HFFc6 (cell line): ENCODE data around the gene CC2D1B. TPM values are rescaled to one million over a fixed set of nuclear protein-coding genes. Genes with fewer than 3 reads are reported as not detected.
A peak's percentile ranks its signal among the peaks of the same experiment; 100 is the strongest.

ENCODE experiments used
- DNase-seq: peaks from one replicate; pipeline ENCODE4 v3.0.0-alpha.2; 2018
- H3K27ac Mint-ChIP-seq: 2 replicates; pipeline ENCODE4 v1.8.0; 2020; ENCODE audit warnings: mild to moderate bottlenecking, mixed read lengths
- H3K27me3 Mint-ChIP-seq: 2 replicates; pipeline ENCODE4 v1.8.0; 2021; ENCODE audit warnings: mild to moderate bottlenecking, moderate library complexity, mixed read lengths; ENCODE audit not compliant: insufficient read depth
- H3K36me3 Mint-ChIP-seq: 2 replicates; pipeline ENCODE4 v1.8.0; 2021; ENCODE audit warnings: low read depth, mixed read lengths
- H3K4me1 Mint-ChIP-seq: 2 replicates; pipeline ENCODE4 v1.8.0; 2020; ENCODE audit warnings: low read depth, mixed read lengths
- H3K4me3 Mint-ChIP-seq: 2 replicates; pipeline ENCODE4 v1.8.0; 2020; ENCODE audit warnings: mild to moderate bottlenecking, moderate library complexity, mixed read lengths
- H3K9me3 Mint-ChIP-seq: 2 replicates; pipeline ENCODE4 v1.8.0; 2020; ENCODE audit warnings: mild to moderate bottlenecking, mixed read lengths
- total RNA-seq, 6 experiments: library from RNA; stranded (reverse); fragmentation: NEBNext Ultra II Directional; extraction: Animal tissue kit (Norgen Biotek cat#: 25700); gene quantifications; 2 replicates in 1 of 6; 3 replicates in 5 of 6; pipeline ENCODE4 v1.2.3, GENCODE V29; 2021
- TF ChIP-seq, protein P1 (sequence below): fragments of 200-600 bp; sonication (generic); IDR thresholded peaks from 2 replicates; pipeline ENCODE4 v1.5.0; 2021; ENCODE audit warnings: antibody characterized with exemption, mild to moderate bottlenecking

CC2D1B gene
- total RNA-seq, 6 experiments from 2014 or later, result 27.3 to 35.5 (median 31.3) TPM

DNA sequence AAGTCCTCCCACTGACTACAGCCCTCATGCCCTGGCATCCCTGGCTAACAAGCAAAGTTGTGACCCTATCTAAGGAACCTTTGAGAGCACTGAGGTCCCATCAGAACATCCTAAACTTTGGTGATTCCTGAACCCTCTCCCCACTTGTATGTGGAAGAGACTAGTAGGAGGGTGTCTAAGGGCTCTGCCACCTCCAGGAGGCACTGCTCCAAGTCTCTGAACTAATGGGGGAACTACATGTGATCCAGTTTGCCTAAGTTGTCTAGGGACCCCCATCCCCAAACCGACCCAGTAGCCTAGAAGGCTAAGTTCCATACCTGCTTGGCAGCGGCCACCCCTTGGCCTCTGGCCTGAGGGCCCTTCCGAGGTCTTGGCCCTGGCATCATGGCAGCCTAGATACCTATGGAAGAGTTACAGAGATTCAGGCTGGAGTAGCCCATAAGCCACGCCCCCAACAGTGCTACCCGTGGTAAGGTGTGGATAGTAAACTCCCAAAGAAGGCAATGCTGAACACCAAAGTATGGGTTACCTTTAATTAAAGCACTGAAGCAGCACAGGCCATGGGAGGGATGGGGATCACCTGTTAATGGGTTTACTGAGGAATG, 1.7 kb downstream of the CC2D1B start:
- no peaks in the 10 kb centered on the region for H3K9me3 Mint-ChIP-seq
- no peak for DNase-seq
- H3K36me3 Mint-ChIP-seq, result peaks cover 16% of the 10 kb centered on the region
- peak overlapping the region; percentile 96 for H3K4me3 Mint-ChIP-seq
- TF ChIP-seq, protein P1, sequence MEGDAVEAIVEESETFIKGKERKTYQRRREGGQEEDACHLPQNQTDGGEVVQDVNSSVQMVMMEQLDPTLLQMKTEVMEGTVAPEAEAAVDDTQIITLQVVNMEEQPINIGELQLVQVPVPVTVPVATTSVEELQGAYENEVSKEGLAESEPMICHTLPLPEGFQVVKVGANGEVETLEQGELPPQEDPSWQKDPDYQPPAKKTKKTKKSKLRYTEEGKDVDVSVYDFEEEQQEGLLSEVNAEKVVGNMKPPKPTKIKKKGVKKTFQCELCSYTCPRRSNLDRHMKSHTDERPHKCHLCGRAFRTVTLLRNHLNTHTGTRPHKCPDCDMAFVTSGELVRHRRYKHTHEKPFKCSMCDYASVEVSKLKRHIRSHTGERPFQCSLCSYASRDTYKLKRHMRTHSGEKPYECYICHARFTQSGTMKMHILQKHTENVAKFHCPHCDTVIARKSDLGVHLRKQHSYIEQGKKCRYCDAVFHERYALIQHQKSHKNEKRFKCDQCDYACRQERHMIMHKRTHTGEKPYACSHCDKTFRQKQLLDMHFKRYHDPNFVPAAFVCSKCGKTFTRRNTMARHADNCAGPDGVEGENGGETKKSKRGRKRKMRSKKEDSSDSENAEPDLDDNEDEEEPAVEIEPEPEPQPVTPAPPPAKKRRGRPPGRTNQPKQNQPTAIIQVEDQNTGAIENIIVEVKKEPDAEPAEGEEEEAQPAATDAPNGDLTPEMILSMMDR, result no peak; the same call in 1 of the 2 replicates
- peaks cover 2% of the 10 kb centered on the region for H3K27me3 Mint-ChIP-seq
- peak overlapping the region; percentile 97 for H3K27ac Mint-ChIP-seq
- H3K4me1 Mint-ChIP-seq, result peaks cover 35% of the 10 kb centered on the region

DNA sequence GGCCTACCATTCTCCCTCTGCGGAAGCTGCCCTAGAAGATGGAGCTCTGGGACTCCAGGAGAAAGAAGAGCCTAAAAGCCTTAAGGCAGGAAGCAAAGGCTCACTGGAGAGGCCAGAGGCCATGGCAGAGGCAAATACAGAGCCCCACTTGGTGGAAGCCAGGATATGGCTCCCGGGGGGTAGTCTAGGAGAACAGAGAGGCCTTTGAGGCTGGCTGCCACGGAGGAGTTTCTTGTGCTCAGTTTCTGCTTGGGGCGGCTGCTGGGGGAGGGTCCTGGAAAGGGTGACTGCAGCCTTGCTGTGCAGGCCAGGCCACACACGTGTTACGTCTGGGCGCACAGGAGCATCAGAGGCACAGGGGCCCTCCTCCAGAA, 5.4 kb downstream of the CC2D1B start:
- DNase-seq, result no peak
- Mint-ChIP-seq H3K9me3 (no peaks in the 10 kb centered on the region), H3K36me3 (peaks cover 26% of the 10 kb centered on the region), H3K27ac (no peak overlapping the region), H3K27me3 (peaks cover 2% of the 10 kb centered on the region; the same call in 1 of the 2 replicates), H3K4me1 (peaks cover 15% of the 10 kb centered on the region; the same call in 1 of the 2 replicates), H3K4me3 (no peak overlapping the region)
- TF ChIP-seq, protein P1, result no peak

DNA sequence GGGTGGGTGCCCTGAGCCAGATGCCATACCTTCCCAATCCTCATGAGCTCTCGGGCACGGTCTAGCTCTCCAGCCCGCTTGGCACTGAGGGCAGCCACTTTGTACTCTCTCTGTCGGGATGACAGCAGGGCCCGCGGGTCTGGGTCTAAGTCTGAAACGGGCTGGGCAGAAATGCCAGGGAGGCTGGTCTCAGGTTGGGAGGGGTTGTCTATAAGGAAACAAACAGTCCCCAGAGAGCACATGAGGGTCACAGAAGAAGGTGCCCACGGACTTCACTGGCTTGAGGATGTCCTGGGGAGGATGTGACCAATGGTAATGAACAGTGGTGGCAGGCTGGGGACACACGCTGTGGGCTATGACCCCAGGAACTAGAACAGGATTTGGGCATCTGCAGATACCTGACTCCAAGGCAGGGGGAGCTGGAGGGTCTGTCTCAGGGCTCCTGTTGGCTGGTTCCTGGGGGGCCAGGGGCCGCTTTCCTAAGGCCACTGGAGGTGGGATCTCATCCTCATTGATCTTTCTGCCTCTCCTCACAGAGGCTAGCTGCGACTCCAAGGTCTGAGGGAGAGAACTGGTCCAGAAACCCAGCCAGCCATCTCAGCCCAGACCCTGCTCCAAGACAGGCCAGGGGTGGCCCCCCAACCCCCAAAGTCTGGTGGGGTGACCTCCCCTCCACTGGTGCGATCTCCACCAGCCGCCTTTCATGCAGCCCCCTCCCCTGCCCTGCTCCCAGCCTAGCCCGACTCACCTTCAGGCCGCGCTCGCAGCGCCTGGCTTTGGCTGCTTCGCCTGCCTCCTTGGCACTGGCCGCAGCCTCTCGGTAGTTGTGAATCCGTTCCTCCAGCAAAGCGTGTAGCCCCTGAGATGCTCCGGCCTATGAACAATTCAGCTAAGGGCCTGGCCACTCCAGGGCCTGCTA, 6.1 kb downstream of the CC2D1B start:
- no peak overlapping the region for H3K27ac Mint-ChIP-seq
- peaks cover 11% of the 10 kb centered on the region; the same call in 1 of the 2 replicates for H3K4me1 Mint-ChIP-seq
- H3K4me3 Mint-ChIP-seq, result no peak overlapping the region
- TF ChIP-seq, protein P1, result no peak
- H3K27me3 Mint-ChIP-seq, result no peaks in the 10 kb centered on the region; the same call in 1 of the 2 replicates
- H3K36me3 Mint-ChIP-seq, result peaks cover 28% of the 10 kb centered on the region
- DNase-seq, result no peak
- no peaks in the 10 kb centered on the region for H3K9me3 Mint-ChIP-seq

- 0 out of 2 replicates have a peak, but pooled peaks cover 1% of the 10 kb centered on the region for H3K4me1 Mint-ChIP-seq
- no peak for DNase-seq
- H3K36me3 Mint-ChIP-seq, result peaks cover 35% of the 10 kb centered on the region
Observed at GRCh38 chr1:52358851-52359497, 7.0 kb downstream of the CC2D1B start.

DNA sequence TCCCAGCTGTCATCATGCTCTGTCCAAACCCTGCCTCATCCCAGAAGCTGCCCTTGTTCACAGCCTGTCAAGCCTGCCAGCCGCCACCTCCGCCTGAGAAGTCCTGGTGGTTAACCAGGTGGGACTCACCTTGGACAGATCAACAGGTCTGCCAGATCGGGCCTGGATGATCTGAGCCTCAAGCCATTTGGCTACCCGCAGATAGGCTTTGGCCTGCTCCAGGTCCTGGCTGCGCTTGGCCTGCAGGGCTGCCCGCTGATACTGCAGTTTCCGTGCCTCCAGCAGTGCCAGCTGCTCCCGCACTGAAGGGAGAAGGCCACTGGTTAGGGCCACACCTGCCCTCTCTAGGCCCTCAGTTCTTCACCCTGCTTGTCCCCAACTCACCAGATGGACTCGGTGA, 8.6 kb downstream of the CC2D1B start:
- Mint-ChIP-seq H3K27me3 (no peaks in the 10 kb centered on the region; the same call in 1 of the 2 replicates), H3K36me3 (peaks cover 36% of the 10 kb centered on the region), H3K4me3 (no peak overlapping the region; the same call in 1 of the 2 replicates), H3K27ac (no peak overlapping the region), H3K9me3 (no peaks in the 10 kb centered on the region), H3K4me1 (no peaks in the 10 kb centered on the region)
- TF ChIP-seq, protein P1, result no peak
- DNase-seq, result no peak

More at GRCh38 chr1:52358851-52359497, 7.0 kb downstream of the CC2D1B start:
- no peaks in the 10 kb centered on the region; the same call in 1 of the 2 replicates for H3K27me3 Mint-ChIP-seq
- H3K9me3 Mint-ChIP-seq, result no peaks in the 10 kb centered on the region
- TF ChIP-seq, protein P1, result no peak
- no peak overlapping the region for H3K4me3 Mint-ChIP-seq
- H3K27ac Mint-ChIP-seq, result no peak overlapping the region
